NCI-H2107 treated with DMSO at 0.1 percent for 48 hours (cell line): ENCODE results near the gene FGF14.

Experiments used
- DNase-seq: peaks from one replicate; lab custom pipeline; 2025; ENCODE audit not compliant: unreplicated experiment; lab: John Stamatoyannopoulos, UW

FGF14 gene

DNA sequence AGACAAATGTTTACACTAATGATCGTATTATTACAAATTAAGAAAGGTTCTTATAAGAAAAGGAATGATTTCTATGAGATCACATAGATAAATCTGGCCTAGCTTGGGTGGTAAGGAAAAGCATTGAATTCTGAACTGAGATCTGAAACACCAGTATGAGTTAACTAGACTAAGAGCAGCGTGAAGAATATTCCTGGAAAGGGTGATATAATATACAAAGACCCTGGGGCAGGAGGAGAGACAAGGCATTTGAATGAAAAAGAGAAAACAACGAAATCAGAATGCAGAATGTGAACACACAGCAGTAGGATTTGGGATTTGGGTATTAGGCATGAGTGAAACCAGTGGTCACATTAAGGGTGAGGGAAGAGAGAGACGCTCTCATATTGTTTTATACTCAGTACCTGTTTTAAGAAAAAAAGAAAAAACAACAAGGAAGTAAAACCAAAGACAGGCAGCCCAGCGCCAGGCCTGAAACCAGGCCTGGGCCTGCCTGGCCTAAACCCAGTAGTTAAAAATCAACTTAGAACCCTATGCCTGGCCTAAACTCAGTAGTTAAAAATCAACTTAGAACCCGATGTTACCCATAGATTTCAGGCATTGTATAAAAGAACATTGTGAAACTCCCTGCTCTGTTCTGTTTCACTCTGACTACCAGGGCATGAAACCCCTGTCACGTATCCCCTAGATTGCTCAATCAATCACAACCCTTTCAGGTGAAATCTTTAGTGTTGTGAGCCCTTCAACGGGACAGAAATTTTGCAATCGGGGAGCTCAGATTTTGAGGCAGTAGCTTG is 662.3 kb downstream of the FGF14 start:
- no peak for DNase-seq

DNA sequence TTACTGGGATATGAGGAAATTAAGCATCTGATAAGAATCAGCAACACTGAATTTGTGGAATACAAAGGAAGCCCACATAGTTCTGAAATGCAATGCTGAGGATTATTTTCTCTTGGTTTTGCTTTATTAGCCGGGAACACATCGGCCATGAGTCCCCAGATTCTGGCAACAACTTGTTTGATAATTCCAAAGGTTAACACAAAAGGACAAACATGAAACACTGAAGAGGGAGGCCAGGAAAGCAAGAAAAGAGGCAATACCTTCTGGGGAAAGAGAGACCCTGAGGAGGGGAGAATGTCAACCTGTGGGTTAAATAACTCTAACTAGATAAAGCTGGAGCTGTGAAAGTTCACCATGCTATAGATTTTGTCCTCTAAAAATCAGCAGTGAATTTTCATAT is 663.5 kb downstream of the FGF14 start:
- DNase-seq: no peak

DNA sequence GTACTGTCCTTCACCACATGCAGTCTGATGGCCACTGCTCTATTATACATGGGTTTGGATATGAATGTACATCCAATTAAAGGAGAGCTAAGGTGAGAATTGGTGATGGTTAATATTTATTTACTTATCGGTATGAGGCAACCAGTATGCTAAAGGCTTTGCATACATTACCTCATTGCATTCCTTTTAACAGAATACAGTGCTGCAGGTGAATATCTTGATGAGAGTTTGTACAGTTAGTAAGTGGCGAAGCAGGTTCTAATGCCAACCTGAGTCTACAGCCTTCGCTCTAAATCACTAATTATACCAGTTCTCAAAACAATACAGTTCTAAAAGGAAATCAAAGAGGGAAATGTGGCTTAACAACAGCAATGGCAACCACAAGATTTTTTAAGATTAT is 665.3 kb downstream of the FGF14 start:
- DNase-seq: no peak

DNA sequence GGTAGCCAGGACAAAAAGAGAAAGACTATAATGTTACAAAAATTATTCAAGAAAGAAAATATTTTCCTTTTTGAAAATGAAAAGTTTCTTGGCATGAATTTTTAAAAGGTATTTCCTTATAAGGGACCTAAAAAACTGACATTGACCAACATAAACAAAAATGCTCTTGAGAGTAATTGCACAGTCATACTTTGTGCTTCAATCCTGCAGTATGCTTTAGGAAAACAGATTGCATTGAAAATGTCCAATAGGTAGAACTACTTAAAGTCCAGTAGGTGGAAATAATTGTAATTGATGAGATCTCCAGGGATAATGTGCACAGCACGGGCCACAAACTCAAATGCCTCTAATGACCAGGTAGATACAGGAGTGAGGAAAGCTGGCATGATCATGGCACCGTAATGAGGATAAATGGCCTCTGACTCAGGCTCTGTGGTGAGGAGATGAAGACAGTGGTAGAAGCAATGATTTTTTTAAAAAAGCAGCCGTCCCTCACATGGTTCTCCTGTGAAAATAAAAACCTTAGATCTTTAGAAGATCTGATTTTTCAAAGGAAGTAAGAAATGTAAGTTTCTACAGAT is 671.3 kb downstream of the FGF14 start:
- no peak for DNase-seq

DNA sequence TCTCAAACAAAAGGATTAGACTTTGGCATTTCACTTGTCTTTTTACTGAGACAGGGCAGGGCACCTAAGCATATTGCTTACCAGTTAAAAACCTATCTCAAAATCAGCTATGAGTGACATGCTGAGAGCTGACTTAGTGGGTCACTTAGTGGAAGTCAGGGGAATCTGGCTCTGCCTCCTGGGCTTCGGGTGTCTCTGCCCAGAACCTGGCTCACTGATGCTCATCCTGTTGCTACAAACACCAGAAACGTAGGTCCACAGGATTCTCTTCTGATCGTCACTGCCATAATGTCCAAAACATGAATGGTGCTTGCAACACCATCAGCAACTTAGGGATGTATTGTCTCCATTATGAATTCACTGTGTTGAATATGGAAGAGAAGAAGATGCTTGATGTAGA is 673.2 kb downstream of the FGF14 start:
- DNase-seq: no peak

DNA sequence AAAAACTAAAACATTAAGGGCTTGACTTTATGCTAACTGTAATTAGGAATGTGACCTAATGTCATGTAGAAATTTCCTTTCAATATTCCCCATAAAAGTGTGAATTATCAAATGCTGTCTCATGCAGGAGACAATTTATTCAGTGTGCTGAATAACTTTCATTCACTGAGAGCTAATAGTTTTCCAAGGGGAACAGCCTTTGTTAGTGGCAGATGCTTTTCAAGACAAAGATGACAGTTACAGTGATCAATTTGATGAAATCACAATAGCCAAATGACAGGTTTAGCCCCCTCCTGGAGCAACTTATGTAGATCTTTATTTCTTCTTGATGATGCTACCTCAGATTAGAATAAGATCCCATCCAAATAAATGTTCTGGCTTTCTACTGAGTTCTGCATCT is 673.8 kb downstream of the FGF14 start:
- no peak for DNase-seq

DNA sequence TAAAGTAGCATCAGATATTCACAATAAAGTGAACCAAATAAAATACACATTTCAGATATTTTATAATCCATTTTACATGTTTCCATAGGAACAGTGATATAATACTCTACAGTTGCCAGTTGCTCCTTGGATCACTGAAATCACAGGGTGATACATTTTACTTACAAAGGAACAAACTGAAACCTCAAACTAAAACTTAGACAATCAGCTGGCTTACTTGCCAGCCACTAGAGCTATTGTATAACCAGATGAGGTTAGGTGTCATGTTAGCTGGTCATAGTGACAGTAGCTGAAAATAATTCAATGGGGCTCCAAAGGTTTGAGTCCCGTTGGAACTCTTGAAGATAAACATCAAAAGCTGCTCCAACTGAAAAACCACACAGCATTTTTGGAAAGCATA is 674.7 kb downstream of the FGF14 start:
- DNase-seq: peak; percentile 18

DNA sequence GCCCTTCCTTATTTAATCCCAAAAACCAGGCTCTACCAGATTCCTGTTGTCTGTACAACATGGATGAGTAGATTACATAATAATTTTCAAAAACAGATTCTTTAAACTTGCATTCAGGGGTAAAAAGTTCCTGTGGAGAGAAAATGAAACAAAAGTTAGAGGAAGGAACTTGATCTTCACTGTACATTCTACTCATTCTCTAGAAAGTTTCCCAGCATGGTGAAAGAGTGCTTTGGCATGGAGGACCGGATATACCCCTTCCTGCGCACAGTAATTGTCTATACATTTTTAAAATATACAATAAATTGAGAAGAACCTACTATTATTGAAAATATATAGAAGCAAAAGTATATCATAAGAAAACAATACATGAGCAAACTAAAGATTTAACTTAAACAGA is 675.2 kb downstream of the FGF14 start:
- no peak for DNase-seq

DNA sequence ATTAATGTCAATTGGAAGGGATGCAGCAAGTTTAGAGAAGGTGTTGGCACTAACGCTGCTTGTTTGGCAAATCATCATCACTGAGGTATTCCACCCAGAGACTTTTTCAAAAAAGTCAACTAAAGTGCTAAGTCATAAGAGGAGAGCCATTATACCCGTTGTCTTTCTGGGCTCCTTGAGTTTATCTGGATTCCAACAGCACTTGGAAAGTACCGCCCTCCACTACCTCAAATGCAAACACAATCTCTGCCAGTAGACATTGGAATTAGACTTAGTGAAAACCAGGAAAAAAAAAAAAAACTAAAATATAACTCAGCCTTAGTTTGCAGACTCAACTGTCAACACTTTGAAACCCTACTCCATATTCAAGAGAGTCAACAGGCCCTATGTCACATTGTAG is 683.4 kb downstream of the FGF14 start:
- DNase-seq: no peak

DNA sequence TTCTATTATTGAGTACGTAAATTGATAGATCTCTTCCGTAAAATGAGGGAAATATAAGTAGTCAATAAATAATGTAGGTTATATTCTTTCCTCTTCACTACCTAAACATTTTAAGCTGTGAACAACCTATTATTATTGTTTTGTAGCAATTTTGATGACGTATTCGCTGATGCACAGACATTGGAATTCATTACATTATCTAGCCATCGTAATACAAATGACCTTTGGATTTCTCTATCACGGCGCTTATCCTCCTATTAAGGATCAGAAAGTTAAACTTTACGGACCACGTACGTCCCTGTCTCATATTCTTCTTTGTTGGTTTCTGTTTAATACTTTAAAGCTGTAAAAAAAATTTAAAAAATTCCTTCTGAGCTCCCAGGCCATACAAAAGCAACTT is 684.5 kb downstream of the FGF14 start:
- DNase-seq: no peak

DNA sequence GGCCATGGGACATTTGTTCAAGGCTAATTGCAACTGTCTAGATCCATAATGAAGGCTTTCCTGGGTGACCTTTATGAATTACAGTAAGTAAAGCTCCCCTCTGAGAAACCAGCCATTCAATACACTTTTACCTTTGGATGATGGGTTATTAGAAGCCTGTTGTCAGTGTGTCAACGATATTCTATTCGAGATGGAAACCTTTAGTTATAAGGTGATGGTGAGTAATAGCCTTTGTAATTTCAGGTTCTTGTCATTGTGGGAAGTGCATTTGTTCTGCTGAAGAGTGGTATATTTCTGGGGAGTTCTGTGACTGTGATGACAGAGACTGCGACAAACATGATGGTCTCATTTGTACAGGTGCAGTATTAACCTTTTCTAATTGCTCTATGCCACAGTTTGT is 687.7 kb downstream of the FGF14 start:
- no peak for DNase-seq

DNA sequence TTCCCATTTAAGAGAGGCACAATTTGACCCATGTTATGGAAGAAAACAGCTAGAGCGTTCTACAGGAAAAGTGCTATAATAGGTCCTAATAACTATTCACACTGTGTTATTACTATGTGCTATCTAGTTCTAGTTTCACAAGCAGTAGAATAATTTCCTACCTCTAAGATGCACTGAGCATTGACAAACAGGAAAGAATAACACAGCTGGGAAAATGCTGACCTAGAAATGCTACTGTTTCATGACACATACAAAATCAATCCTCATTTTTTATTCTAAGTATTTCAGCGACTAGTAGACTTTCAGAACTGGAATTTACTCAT is 689.9 kb downstream of the FGF14 start:
- DNase-seq: no peak

DNA sequence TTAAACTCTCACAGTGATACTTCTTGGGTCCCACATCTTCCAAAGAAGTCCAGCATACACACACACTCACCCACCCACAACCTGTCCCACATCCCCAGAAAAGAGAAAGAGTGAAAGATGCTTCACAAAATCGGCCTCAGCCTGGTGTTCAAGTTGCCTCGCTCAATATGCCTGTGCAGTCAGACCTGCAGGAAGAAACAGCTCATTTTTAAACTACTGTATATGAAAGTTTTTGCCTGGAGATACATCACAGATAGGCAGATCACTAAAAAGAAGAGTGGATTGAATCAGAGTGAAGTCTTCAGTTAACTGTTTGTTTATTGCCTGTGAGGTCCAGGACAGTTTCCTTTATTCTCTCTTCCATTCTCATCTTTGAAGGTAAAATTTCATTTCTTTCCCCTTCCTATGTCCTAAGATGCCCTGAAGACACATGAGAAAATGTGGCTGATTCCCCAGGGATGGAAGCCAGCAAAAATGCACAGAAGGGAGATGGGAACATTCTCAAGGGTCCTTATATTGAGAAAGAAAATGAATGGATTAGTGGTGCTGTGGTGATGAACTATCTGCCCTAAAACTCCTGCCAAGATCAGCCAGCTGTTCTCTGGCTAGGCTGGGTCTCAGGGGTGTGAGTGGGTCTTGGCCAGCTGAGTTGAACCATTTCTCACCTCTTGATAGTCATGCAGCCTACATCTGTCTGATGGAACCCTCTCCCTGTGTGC is 690.4 kb downstream of the FGF14 start:
- no peak for DNase-seq

DNA sequence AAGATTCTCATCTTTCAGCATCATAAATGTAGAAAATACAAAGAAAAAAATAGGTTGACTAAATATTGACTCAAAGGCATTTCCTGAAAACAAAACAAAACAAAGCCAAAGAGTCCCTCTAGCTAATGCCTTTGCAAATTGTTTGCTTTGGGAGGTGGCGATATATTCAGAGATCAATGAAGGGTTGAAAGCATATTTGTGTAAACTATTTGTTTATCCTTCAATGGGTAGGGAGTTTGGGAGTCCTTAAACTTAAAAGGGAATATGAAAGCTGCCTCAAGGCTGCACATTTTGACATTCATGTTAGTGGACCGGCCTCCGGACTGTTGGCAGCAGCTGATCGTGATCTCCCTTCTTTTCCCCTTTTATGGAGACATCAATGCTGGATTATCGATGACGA is 691.9 kb downstream of the FGF14 start:
- no peak for DNase-seq

DNA sequence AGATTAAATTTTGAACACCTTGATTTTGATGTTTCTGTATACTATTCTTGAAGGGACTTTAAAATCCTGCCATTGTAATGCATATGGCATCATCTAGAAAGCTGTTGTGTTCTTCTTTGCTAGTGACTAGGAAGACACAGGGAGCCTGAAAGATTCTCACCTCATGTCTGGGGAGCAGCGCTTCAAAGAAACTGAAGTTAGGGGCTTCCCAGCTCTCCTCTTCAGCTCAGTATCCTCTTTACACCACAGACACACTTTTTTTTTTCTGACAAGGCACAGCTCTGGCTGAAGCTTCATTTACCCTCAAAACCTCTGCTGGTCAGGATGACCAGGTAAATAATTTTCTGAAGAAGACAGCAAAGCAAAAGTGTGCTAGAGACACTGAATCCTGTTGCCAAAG is 693.7 kb downstream of the FGF14 start:
- no peak for DNase-seq

DNA sequence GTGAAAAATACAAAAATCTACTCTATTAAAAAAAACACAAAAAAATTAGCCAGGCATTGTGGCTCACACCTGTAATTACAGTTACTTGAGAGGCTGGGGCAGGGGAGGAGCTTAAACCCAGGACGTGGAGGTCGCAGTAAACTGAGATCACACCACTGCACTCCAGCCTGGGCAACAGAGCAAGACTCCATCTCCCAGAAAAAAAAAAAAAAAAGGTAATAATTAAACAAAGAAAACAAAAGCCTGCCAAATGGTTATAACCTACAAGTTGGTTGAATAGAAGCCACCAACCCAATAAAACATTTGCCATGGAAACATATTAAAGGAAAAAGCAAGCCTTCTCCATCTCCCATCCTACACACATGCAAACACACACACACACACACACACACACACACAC is 694.2 kb downstream of the FGF14 start:
- DNase-seq: no peak

DNA sequence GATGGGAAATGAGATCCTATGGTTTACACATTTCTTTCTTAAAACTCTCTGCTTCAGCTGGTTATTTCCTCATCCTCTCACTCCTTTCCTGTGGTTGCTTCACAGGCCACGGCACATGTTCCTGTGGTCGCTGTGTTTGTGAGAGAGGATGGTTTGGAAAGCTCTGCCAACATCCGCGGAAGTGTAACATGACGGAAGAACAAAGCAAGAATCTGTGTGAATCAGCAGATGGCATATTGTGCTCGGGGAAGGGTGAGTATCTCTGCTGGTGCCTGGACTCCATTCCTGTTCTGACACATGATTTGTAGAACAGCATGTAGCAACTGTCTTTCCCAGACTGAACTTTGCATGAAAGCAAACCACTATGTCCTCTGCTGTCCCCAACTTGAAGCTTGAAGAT is 695.2 kb downstream of the FGF14 start:
- peak; percentile 43 for DNase-seq

DNA sequence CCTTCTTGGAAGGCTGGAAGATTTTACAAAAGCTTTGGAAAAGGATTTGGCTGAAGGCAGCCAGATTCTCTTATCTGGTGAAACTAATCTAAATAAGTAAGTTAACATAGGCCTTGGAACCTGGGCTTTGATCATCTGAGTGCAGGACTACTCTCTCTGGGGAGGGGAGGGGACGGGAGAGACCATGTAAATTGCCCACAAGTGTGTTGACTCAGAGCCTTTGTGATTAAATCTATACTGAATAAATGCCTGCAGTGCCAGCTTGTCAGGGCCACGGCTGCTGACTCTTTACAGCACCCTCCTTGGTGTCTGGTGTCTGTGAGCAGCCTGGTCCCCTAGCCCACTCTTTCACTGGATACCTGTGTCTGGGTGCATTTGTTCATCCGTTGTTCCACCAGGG is 698.0 kb downstream of the FGF14 start:
- DNase-seq: no peak

DNA sequence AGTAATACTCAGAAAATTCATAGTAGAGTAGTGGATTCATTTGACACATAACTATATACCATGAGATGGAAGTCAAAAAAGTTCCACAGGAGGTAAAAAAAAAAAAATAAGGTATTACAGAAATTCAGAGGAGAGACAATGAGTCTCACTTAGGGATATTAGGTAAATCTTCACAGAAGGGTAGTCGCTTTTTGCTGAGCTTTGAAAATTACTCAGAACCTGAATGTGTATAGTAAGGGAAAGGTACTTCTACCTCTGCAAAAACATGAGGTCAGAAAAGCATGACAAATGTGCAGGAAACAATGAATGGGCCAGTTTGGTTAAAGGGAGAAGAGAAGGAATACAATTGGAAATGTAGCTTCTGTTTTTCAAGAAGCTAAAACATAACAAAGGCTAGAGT is 698.8 kb downstream of the FGF14 start:
- DNase-seq: no peak

DNA sequence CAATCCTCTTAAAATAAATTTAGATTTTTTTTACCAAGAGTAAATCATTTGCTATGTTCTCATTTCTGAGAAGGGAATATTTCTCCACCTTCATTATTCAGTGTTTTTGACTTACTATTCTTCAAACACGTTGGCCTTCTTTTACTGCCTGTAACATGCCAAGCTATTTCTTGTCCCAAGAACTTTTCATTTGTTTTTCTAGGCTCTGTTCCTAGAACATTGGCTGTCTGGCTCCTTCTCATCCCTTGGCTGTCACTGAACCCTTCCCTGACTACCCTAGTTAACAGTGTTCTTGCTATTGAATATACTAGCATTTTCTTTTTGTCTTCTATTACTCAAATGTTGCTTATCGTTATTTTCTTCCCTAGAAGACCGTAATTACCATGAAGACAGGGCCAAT is 701.2 kb downstream of the FGF14 start:
- DNase-seq: no peak

DNA sequence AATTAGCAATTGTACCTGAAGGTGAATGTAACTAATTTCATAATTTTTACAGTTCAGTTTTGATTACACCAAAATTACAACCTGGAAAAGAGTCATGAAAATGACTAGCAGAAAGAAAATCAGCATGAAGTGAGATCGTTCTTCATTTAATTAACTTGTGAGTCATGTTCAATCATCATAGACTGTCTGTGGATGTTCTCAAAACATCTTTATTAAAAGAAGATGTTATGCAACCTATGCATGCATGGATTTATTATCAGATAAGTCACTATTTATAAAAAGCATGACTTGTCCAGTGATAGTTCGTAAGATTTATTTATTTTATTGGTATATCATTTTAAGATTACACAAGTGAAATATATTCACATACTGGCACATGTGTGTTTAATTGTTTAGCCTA is 703.4 kb downstream of the FGF14 start:
- no peak for DNase-seq

DNA sequence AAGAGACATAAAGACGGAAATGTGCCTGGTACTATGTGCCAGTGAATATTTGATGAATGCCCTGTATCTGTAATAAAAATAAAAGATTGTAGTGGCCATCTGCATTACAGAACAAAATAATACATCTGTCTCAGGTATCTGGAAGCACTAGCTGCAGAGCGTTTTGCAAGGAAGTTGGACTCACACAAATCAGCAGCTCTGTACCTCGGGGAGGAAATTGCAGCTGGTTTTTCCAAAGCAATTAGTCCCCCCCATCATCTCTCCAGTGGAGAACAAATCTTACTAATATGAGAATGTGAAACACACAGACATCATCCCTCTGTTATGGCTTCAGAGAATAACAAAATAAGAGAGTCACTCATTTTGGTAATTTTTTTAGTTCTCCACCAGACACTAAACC is 704.1 kb downstream of the FGF14 start:
- DNase-seq: no peak
